CD14-positive monocyte (primary cell): ENCODE measurements around the gene TSPOAP1. TPM values are rescaled to one million over a fixed set of nuclear protein-coding genes. Genes with fewer than 3 reads are reported as not detected.

ENCODE experiments used
- DNase-seq, 3 donors: peaks; one replicate each; pipeline ENCODE4 v3.0.0-alpha.2; 2011 to 2022
- H2AFZ ChIP-seq: 2 replicates; pipeline ENCODE4 v1.6.0; 2012; ENCODE audit warnings: mild to moderate bottlenecking, low read depth, low read length, inconsistent platforms; ENCODE audit not compliant: insufficient read depth, poor library complexity, severe bottlenecking
- H3K27ac ChIP-seq, 2 donors: 1 replicate in 1 of 2; 2 replicates in 1 of 2; pipeline ENCODE4 v1.5.1; 2012 to 2013; ENCODE audit warnings: low read length in 2 of 2, control low read depth in 1 of 2, inconsistent platforms in 1 of 2, low read depth in 1 of 2, mild to moderate bottlenecking in 1 of 2
- H3K27me3 ChIP-seq, 2 donors: one replicate each; pipeline versions ENCODE4 v1.6.0 to v1.6.1; 2011 to 2013; ENCODE audit warnings: low read length in 2 of 2; ENCODE audit not compliant: control insufficient read depth in 2 of 2, insufficient read depth in 2 of 2
- H3K36me3 ChIP-seq, 2 donors: replicated peaks in 1 of 2; 1 replicate in 1 of 2; 2 replicates in 1 of 2; pipeline versions ENCODE4 v1.5.1 to v1.6.1; 2012 to 2013; ENCODE audit warnings: low read length in 2 of 2, control low read depth in 1 of 2, inconsistent platforms in 1 of 2, mild to moderate bottlenecking in 1 of 2; ENCODE audit not compliant: insufficient read depth in 2 of 2, control insufficient read depth in 1 of 2
- H3K4me1 ChIP-seq, 2 donors: 1 replicate in 1 of 2; 2 replicates in 1 of 2; pipeline versions ENCODE4 v1.5.1 to v1.6.1; 2012 to 2013; ENCODE audit warnings: low read length in 2 of 2, control low read depth in 1 of 2, inconsistent platforms in 1 of 2, mild to moderate bottlenecking in 1 of 2, moderate library complexity in 1 of 2; ENCODE audit not compliant: insufficient read depth in 2 of 2, control insufficient read depth in 1 of 2
- H3K4me2 ChIP-seq: replicated peaks from 2 replicates; pipeline ENCODE3; 2012; ENCODE audit warnings: low read length, moderate library complexity, mild to moderate bottlenecking; ENCODE audit not compliant: poor library complexity, severe bottlenecking; ENCODE audit errors: extremely low read depth
- H3K4me3 ChIP-seq, 3 experiments: fragments of 200-600 bp in 1 of 3; sonication (generic) in 1 of 3; replicated peaks in 1 of 3; 1 replicate in 2 of 3; 2 replicates in 1 of 3; pipeline ENCODE4 v1.5.1; 2011 to 2013; ENCODE audit warnings: low read length in 3 of 3, mild to moderate bottlenecking in 3 of 3, control low read depth in 2 of 3, low read depth in 2 of 3, inconsistent platforms in 1 of 3, moderate library complexity in 1 of 3
- H3K79me2 ChIP-seq: 2 replicates; pipeline ENCODE4 v1.6.0; 2012; ENCODE audit warnings: mild to moderate bottlenecking, control low read depth, inconsistent platforms, low read length, moderate library complexity; ENCODE audit not compliant: insufficient read depth
- H3K9ac ChIP-seq: 2 replicates; pipeline ENCODE4 v1.6.0; 2017; ENCODE audit warnings: low read length, mild to moderate bottlenecking; ENCODE audit not compliant: insufficient read depth, poor library complexity, severe bottlenecking
- H3K9me3 ChIP-seq, 2 donors: replicated peaks in 1 of 2; 1 replicate in 1 of 2; 2 replicates in 1 of 2; pipeline versions ENCODE4 v1.5.1 to v1.6.1; 2012 to 2013; ENCODE audit warnings: low read length in 2 of 2, control low read depth in 1 of 2; ENCODE audit not compliant: control insufficient read depth in 1 of 2, insufficient read depth in 1 of 2
- H4K20me1 ChIP-seq: 2 replicates; pipeline ENCODE4 v1.6.0; 2012; ENCODE audit warnings: mild to moderate bottlenecking, low read length, control low read depth, moderate library complexity; ENCODE audit not compliant: insufficient read depth
- H3K27ac Mint-ChIP-seq, 7 donors: one replicate each; pipeline ENCODE4 v1.8.0; 2020; ENCODE audit warnings: mild to moderate bottlenecking in 7 of 7, mixed read lengths in 7 of 7, moderate library complexity in 6 of 7, inconsistent platforms in 2 of 7
- H3K27me3 Mint-ChIP-seq, 3 donors: one replicate each; pipeline ENCODE4 v1.8.0; 2021 to 2022; ENCODE audit warnings: low read depth in 3 of 3, mild to moderate bottlenecking in 3 of 3, mixed read lengths in 3 of 3, moderate library complexity in 3 of 3, inconsistent platforms in 1 of 3
- H3K36me3 Mint-ChIP-seq, 2 donors: one replicate each; pipeline ENCODE4 v1.8.0; 2020; ENCODE audit warnings: mixed read lengths in 2 of 2, inconsistent platforms in 1 of 2, mild to moderate bottlenecking in 1 of 2
- H3K4me1 Mint-ChIP-seq: one replicate; pipeline ENCODE4 v1.8.0; 2020; ENCODE audit warnings: mild to moderate bottlenecking, mixed read lengths
- H3K4me3 Mint-ChIP-seq, 2 donors: one replicate each; pipeline ENCODE4 v1.8.0; 2020; ENCODE audit warnings: mild to moderate bottlenecking in 2 of 2, mixed read lengths in 2 of 2, moderate library complexity in 1 of 2
- H3K9me3 Mint-ChIP-seq, 7 donors: one replicate each; pipeline ENCODE4 v1.8.0; 2020 to 2022; ENCODE audit warnings: mixed read lengths in 7 of 7, mild to moderate bottlenecking in 6 of 7, moderate library complexity in 6 of 7, inconsistent platforms in 2 of 7
- WGBS: methylation state at CpG from one replicate; pipeline ENCODE4 v1.1.5; 2013; ENCODE audit warnings: missing lambda C conversion rate; ENCODE audit not compliant: insufficient coverage; 5-methylcytosine and 5-hydroxymethylcytosine counted together
- intact Hi-C, 2 donors: fragments of 100-400 bp; cut with micrococcal nuclease; formaldehyde crosslinking; loops; one replicate each; pipeline versions ENCODE4 v1.15.0 to v1.15.1; 2023
- polyA plus RNA-seq, 3 donors: library from polyadenylated mRNA; depleted of rRNA in 1 of 3; unstranded in 2 of 3; stranded (reverse) in 1 of 3; fragments of 300-500 nt in 2 of 3; fragments of >200 nt in 1 of 3; fragmentation: Illumina TruSeq in 2 of 3; gene quantifications; 1 replicate in 2 of 3; 2 replicates in 1 of 3; pipeline ENCODE4 v1.2.3, GENCODE V29; 2012 to 2021
- TF ChIP-seq, protein P1 (sequence below): fragments of 200-600 bp; IDR thresholded peaks from one replicate; pipeline ENCODE4 v1.8.0; 2022; ENCODE audit warnings: antibody characterized with exemption, mild to moderate bottlenecking

Gene TSPOAP1
- polyA plus RNA-seq, 3 donors: 0.10 to 14.0 (median 0.18) TPM

- TF ChIP-seq, protein P1, sequence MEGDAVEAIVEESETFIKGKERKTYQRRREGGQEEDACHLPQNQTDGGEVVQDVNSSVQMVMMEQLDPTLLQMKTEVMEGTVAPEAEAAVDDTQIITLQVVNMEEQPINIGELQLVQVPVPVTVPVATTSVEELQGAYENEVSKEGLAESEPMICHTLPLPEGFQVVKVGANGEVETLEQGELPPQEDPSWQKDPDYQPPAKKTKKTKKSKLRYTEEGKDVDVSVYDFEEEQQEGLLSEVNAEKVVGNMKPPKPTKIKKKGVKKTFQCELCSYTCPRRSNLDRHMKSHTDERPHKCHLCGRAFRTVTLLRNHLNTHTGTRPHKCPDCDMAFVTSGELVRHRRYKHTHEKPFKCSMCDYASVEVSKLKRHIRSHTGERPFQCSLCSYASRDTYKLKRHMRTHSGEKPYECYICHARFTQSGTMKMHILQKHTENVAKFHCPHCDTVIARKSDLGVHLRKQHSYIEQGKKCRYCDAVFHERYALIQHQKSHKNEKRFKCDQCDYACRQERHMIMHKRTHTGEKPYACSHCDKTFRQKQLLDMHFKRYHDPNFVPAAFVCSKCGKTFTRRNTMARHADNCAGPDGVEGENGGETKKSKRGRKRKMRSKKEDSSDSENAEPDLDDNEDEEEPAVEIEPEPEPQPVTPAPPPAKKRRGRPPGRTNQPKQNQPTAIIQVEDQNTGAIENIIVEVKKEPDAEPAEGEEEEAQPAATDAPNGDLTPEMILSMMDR: no peak
- Mint-ChIP-seq H3K9me3 (no peaks in the 10 kb centered on the region), H3K27me3 (peaks cover 9 to 27% (median 17%) of the 10 kb centered on the region in 3 donors), H3K27ac (no peak overlapping the region), H3K36me3 (peaks cover 0 to 2% of the 10 kb centered on the region in 2 donors), H3K4me3 (no peak overlapping the region), H3K4me1 (peaks cover 20% of the 10 kb centered on the region)
- Histone ChIP-seq H3K36me3 (no peaks in the 10 kb centered on the region), H3K27me3 (no peaks in the 10 kb centered on the region), H3K9ac (no peak overlapping the region), H4K20me1 (no peaks in the 10 kb centered on the region), H3K9me3 (no peaks in the 10 kb centered on the region), H3K4me2 (no peak overlapping the region), H3K4me1 (peaks cover 5 to 6% of the 10 kb centered on the region in 2 donors), H2AFZ (no peak overlapping the region), H3K79me2 (no peaks in the 10 kb centered on the region), H3K27ac (no peak overlapping the region), H3K4me3 (no peak overlapping the region)
- 100% methylated on average over 2 of the region's 6 CpGs for WGBS
- intact Hi-C loops: loop anchor here (5.0 to 10.0 kb wide), 4 partner anchors 50 to 133 kb away; partner anchors contain the start of gene RNF43 (in 1 of the 2)
- DNase-seq: no peak
These were observed 13.9 kb downstream of the TSPOAP1 start for GRCh38 chr17:58314706-58315015.

GRCh38 chr17:58313815-58314705 is 14.5 kb downstream of the TSPOAP1 start:
- Histone ChIP-seq H3K27ac (no peak overlapping the region), H2AFZ (no peak overlapping the region), H3K9me3 (no peaks in the 10 kb centered on the region), H3K4me1 (peaks cover 11 to 12% of the 10 kb centered on the region in 2 donors), H3K4me2 (no peak overlapping the region), H3K9ac (no peak overlapping the region), H3K27me3 (no peaks in the 10 kb centered on the region), H3K79me2 (no peaks in the 10 kb centered on the region), H3K36me3 (no peaks in the 10 kb centered on the region), H3K4me3 (no peak overlapping the region), H4K20me1 (no peaks in the 10 kb centered on the region)
- TF ChIP-seq, protein P1: no peak
- Mint-ChIP-seq H3K4me1 (peaks cover 26% of the 10 kb centered on the region), H3K27ac (peak overlapping the region in 1 of 7 donors; percentile 6), H3K36me3 (peaks cover 0 to 4% of the 10 kb centered on the region in 2 donors), H3K27me3 (peaks cover 12 to 31% (median 17%) of the 10 kb centered on the region in 3 donors), H3K9me3 (no peaks in the 10 kb centered on the region), H3K4me3 (no peak overlapping the region)
- intact Hi-C loops: loop anchor here (10.0 kb wide), 2 partner anchors 51 to 131 kb away; no protein-coding TSS in a partner anchor
- WGBS: 69% methylated on average over 2 of the region's 7 CpGs
- no peak for DNase-seq
